ENCODE data around the gene FCHSD2. TPM values are rescaled to one million over a fixed set of nuclear protein-coding genes. Genes with fewer than 3 reads are reported as not detected.

FCHSD2 gene
- total RNA-seq, 1 donor from 2014 or later = 22.2 TPM

- Histone ChIP-seq H3K4me3 (no peak overlapping the region), H2AFZ (replicated peaks) (no peak overlapping the region), H3K4me2 (no peak overlapping the region), H3F3A (ENCODE audit: low read depth) (peaks cover 6% of the 10 kb centered on the region), H3K36me3 (no peaks in the 10 kb centered on the region), H3K9ac (no peak overlapping the region), H3K4me1 (peaks cover 18% of the 10 kb centered on the region), H3K79me2 (ENCODE audit: low read depth) (no peaks in the 10 kb centered on the region), H3K27me3 (no peaks in the 10 kb centered on the region), H3K27ac (no peak overlapping the region), H3K9me3 (ENCODE audit: low read depth) (no peaks in the 10 kb centered on the region), H4K20me1 (ENCODE audit: low read depth) (no peaks in the 10 kb centered on the region)
- Mint-ChIP-seq H3K9me3 (no peaks in the 10 kb centered on the region), H3K27ac (no peak overlapping the region), H3K36me3 (no peaks in the 10 kb centered on the region), H3K27me3 (ENCODE audit: insufficient read depth, low read depth) (peaks cover 2% of the 10 kb centered on the region), H3K4me1 (peaks cover 26% of the 10 kb centered on the region), H3K4me3 (no peak overlapping the region)
- DNase-seq (ENCODE audit: low spot score) = peak; percentile 0
- no peak for TF ChIP-seq CTCF (IDR thresholded peaks at IDR 0.05)
- TF ChIP-seq EZH2phosphoT487 (IDR thresholded peaks at IDR 0.05) = no peak
- no peak for TF ChIP-seq EZH2 (IDR thresholded peaks at IDR 0.05)
Observed at GRCh38 chr11:72789493-72790131, 352.5 kb downstream of the FCHSD2 start.

GRCh38 chr11:72788241-72788640 lies 353.9 kb downstream of the FCHSD2 start:
- H4K20me1 ChIP-seq (ENCODE audit: low read depth) = no peaks in the 10 kb centered on the region
- H3K79me2 ChIP-seq (ENCODE audit: low read depth) = no peaks in the 10 kb centered on the region
- H3K27ac Mint-ChIP-seq = peak overlapping the region; percentile 50
- no peak overlapping the region for H3K4me3 Mint-ChIP-seq
- no peak overlapping the region for H2AFZ ChIP-seq (replicated peaks)
- H3K9me3 Mint-ChIP-seq = no peaks in the 10 kb centered on the region
- H3K36me3 Mint-ChIP-seq = no peaks in the 10 kb centered on the region
- no peak for TF ChIP-seq EZH2phosphoT487 (IDR thresholded peaks at IDR 0.05)
- no peak for TF ChIP-seq EZH2 (IDR thresholded peaks at IDR 0.05)
- TF ChIP-seq CTCF (IDR thresholded peaks at IDR 0.05) = no peak
- no peak overlapping the region for H3K4me2 ChIP-seq
- peaks cover 17% of the 10 kb centered on the region for H3K4me1 ChIP-seq
- no peaks in the 10 kb centered on the region for H3K27me3 ChIP-seq
- peak; percentile 1 for DNase-seq (ENCODE audit: low spot score)
- H3K9me3 ChIP-seq (ENCODE audit: low read depth) = no peaks in the 10 kb centered on the region
- H3K4me3 ChIP-seq = no peak overlapping the region
- no peak overlapping the region for H3K27ac ChIP-seq
- peaks cover 4% of the 10 kb centered on the region for H3K27me3 Mint-ChIP-seq (ENCODE audit: insufficient read depth, low read depth)
- no peaks in the 10 kb centered on the region for H3K36me3 ChIP-seq
- peaks cover 5% of the 10 kb centered on the region for H3F3A ChIP-seq (ENCODE audit: low read depth)
- no peak overlapping the region for H3K9ac ChIP-seq
- H3K4me1 Mint-ChIP-seq = peaks cover 19% of the 10 kb centered on the region

GRCh38 chr11:72787216-72788104 lies 354.7 kb downstream of the FCHSD2 start:
- Mint-ChIP-seq H3K4me1 (peaks cover 19% of the 10 kb centered on the region), H3K27ac (peak overlapping the region; percentile 82), H3K27me3 (ENCODE audit: insufficient read depth, low read depth) (peaks cover 4% of the 10 kb centered on the region), H3K9me3 (no peaks in the 10 kb centered on the region), H3K4me3 (no peak overlapping the region), H3K36me3 (no peaks in the 10 kb centered on the region)
- peaks cover 9% of the 10 kb centered on the region for H3K4me1 ChIP-seq
- DNase-seq (ENCODE audit: low spot score) = peak; percentile 70
- TF ChIP-seq CTCF (IDR thresholded peaks at IDR 0.05) = peak; percentile 42
- no peak for TF ChIP-seq EZH2phosphoT487 (IDR thresholded peaks at IDR 0.05)
- no peak for TF ChIP-seq EZH2 (IDR thresholded peaks at IDR 0.05)
- no peaks in the 10 kb centered on the region for H3K36me3 ChIP-seq
- no peaks in the 10 kb centered on the region for H3K9me3 ChIP-seq (ENCODE audit: low read depth)
- H3K4me2 ChIP-seq = peak overlapping the region; percentile 45
- H3F3A ChIP-seq (ENCODE audit: low read depth) = no peaks in the 10 kb centered on the region
- H4K20me1 ChIP-seq (ENCODE audit: low read depth) = no peaks in the 10 kb centered on the region
- no peak overlapping the region for H3K4me3 ChIP-seq
- H3K27ac ChIP-seq = no peak overlapping the region
- no peaks in the 10 kb centered on the region for H3K79me2 ChIP-seq (ENCODE audit: low read depth)
- H3K9ac ChIP-seq = no peak overlapping the region
- peak overlapping the region; percentile 79 for H2AFZ ChIP-seq (replicated peaks)
- no peaks in the 10 kb centered on the region for H3K27me3 ChIP-seq

Small RNA genes within 50 kb of the gene (small RNA-seq; reads per million reads assigned to genes)
- not detected for gene RNU6-672P

Other genes with a start within 250 kb of the FCHSD2 start
- gene P2RY2, start 76.0 kb upstream of the FCHSD2 start, total RNA-seq (ENCODE audit: low replicate concordance) = 0.45 and 0.84 TPM in 2 replicates
- gene P2RY6, start 130.0 kb upstream of the FCHSD2 start, total RNA-seq (ENCODE audit: low replicate concordance) = 0.25 TPM in 1 of 2 replicates, not detected in the other
- 19.9 and 41.8 TPM in 2 replicates for gene ARHGEF17, start 166.0 kb upstream of the FCHSD2 start, total RNA-seq (ENCODE audit: low replicate concordance)
- 5.4 and 15.0 TPM in 2 replicates for gene RELT, start 234.1 kb upstream of the FCHSD2 start, total RNA-seq (ENCODE audit: low replicate concordance)